Stimulated activated CD4-positive, alpha-beta T cell treated with anti-CD3 and anti-CD28 coated beads, TNF-alpha, amount 100 ng/mL, for 24 hours (primary cell): ENCODE measurements around the gene HNRNPA2B1.
"Not testable (repeated sequence)": the region's sequence is repeated elsewhere in the genome, so short reads cannot be mapped to it uniquely, and the experiment has no call there.

Experiments used
- DNase-seq, 3 experiments: peaks; one replicate each; pipeline ENCODE4 v3.0.0-alpha.2; 2020; ENCODE audit warnings: low read depth in 3 of 3

Gene HNRNPA2B1

DNA sequence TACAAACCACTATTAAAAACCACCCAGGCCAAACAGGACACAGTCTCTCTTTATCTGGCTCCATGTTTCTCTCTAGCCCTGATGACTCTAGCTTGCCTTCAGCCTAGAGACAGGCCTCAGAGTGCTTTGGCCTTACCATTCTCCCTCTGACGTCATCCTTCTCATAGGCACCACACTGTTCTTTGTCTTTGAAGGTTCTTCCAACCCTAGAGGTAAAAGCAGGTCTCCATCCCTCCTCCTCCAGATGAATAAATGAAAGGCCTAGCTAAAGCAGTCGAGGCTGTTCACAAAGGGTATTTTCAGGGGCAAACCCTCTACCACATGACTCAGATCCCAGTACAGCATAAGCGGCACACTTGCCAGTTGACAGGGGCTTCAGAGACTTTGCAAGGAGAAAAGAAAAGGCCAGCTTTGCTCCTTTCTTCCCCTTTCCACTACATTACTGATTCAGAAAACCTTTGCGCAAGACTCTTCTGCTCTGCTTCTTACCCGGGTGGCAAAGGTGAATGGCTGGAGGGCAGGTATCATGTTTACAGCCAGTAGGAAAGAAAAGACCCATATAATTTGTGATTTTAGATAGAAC is 33.8 kb downstream of the HNRNPA2B1 start:
- no peak for DNase-seq

DNA sequence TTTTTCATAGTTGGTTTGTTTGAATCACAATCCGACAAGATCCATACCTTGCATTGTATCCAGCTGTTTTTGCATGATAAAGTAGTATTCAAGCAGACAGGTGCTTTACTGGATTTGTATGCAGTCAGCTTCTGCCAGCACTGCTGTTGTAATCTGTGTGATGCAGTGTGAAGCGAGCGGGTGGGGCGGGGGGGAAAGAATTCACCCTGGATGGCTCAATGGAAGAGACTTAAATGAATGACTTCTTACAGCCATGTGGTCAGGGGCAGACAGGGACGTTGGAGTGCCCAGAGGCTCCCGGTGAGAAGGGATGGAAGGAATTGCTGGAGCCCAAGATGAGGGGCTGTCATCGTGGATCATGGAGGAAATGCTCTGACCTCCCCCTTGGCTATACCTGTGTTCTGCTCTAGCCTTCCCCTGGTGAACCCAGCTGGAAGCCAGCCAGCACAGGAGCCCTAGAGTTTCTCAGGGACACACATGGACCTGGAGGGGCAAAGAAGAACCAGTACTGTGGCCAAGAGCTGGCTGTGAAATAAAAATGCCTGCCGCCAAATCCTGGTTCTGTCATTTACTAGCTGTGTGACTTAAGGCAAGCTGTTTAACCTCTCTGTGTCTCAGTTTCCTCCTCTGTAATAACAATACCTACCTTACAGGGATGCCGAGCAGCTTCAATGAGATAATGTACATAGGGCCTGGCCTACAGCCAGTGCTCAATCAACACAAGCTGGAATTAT is 34.4 kb downstream of the HNRNPA2B1 start:
- DNase-seq = no peak

DNA sequence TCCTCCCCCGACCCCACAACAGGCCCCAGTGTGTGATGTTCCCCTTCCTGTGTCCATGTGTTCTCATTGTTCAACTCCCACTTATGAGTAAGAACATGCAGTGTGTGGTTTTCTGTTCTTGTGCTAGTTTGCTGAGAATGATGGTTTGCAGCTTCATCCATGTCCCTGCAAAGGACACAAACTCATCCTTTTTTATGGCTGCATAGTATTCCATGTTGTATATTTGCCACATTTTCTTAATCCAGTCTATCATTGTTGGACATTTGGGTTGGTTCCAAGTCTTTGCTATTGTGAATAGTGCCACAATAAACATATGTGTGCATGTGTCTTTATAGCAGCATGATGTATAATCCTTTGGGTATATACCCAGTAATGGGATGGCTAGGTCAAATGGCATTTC is 36.7 kb downstream of the HNRNPA2B1 start:
- not testable (repeated sequence) for DNase-seq

DNA sequence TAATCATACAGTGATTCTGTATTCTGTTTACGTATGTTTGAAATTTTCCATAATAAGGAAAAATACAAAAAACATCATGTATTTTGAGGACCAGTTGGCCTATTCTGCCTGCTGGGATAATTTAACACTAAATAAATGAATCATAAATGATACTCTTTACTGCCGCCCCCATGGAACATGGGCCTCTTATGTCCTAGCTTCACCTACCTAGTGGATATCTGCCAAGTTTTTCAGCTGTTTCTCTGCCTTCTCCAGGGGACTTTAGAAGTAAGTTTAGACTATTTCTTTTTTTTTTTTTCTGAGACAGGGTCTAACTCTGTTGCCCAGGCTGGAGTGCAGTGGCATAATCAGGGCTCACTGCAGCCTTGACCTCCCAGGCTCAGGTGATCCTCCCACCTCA is 38.1 kb downstream of the HNRNPA2B1 start:
- DNase-seq = no peak

DNA sequence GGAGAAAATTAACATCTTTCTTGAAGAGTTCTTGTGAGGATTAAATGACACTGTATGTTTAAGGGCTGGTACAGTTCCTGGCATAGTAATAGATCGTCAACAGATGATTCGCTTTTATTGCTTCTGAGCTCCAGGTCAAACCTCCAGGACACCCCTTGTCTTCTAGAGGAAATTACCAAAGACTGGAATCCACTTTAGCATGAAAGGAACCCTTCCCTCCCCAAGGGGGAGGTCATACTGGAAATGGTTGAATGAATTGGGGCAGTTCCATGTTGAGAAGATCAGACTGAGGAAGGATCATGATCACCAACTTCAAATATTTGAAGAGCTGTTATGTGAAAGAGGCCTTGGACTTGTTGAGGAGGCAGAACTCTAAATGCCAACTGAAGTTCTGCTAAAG is 39.6 kb downstream of the HNRNPA2B1 start:
- DNase-seq = no peak

DNA sequence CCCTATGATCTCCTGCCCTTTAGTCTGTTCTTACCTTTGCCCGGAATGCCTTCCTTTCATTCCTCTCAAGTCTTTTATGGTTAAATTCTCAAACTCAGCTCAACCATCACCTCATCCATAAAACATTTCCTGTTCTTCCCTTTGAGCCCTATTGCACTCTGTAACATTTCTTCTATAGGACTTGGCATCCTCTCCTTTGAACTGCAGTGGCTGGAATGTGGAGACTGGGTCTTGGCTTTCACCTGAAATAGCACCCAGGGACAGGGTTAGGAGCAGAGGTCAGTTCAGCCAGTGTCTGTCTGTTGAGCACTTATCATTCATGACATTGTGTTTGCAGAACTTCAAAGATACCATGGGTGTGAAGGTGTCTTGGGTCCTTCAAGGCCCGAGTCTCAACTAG is 41.3 kb downstream of the HNRNPA2B1 start:
- no peak for DNase-seq

DNA sequence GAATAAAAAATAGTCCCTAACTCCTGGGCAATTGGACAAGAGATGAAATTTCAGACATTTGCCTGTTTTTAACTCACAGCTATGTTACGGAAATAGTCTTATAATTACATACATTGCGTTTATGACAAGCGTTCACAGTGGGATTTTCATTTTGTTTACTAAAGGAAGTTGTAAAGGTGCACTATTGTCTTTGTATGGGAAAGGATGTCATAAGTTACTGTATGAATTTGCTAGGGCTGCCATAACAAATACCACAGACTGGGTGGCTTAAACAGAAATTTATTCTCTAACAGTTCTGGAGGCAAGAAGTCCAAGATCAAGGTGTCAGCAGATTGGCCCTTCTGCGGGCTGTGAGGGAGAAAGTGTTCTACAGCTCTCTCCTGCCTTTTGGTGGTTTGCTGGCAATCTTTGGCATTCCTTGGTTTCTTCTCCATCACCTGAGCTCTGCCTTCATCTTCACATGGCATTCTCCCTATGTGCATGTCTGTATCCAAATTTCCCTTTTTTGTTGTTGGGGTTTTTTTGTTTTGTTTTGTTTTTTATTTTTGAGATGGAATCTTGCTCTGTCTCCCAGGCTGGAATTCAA is 42.9 kb downstream of the HNRNPA2B1 start:
- no peak for DNase-seq

DNA sequence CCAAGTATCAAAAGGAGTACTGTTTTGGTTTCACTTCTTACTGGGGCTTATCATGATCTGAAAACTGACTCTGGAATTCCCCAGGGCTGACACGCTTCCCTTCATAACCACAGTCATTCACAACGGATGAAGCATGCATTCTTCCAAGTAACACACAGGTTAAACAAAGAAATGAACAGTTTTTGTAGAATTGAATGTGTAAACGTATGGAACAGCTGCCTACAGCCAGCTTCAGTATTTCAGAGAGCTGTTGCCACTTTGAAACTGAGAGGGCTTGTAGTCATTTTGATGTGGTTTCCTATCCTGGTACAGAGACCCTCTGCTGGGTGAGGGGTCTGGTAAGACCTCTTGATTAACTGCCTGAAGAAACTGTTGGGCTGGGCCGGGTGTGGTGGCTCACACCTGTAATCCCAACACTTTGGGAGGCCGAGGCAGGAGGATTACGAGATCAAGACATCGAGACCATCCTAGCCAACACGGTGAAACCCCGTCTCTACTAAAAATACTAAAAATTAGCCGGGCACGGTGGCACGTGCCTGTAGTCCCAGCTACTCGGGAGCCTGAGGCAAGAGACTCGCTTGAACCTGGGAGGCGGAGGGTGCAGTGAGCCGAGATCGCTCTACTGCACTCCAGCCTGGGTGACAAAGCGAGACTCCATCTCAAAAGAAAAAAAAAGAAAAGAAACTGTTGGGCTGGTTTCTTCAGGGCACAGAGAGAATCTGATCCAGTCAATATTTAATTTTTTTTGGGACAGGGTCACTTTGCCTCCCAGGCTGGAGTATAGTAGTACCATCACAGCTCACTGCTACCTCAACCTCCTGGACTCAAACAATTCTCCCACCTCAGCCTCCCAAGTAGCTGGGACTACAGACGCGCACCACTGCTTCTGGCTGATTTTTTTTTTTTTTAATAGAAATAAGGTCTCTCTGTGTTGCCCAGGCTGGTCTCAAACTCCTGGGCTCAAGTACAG is 43.8 kb downstream of the HNRNPA2B1 start:
- DNase-seq = peak; percentile 30 to 57 (median 54)

DNA sequence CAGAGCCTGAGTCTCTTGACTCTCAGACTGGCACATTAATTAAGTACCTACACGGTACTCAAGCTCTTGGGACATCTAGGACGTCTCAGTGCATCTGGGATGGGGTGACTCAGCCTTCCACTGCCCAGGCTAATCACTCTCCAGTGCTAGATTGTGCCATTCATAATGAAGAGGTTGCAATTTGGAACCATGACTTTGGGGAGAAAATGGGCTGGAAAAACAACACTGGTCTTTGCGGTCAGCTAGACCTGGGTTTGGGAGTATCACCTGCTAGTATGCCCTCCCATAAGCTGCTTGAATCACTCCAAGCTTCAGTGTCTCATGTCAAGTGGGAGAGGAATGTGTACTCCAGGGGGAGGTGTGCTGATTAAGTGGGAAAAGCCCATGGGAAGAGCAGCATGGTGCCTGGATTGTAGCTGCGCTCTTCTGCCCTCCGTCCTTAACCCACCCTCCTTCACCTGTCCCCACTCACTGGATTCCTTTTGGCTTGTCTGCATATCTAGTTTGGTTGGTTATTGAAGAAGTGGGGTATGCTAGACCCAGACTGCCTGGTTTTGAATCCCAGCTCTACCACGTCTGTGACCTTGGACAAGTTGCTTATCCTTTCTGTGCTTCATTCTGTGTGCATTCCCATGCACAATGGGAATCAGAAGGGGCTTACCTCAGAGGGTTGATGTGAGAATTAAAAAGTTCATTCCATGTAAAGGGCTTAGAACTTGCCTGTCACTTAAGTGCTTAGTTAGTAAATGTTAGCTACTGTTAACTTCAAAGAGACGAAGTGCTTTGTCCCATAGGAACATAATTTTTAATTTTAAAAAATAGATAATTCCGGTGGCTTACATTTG is 44.8 kb downstream of the HNRNPA2B1 start:
- no peak for DNase-seq

DNA sequence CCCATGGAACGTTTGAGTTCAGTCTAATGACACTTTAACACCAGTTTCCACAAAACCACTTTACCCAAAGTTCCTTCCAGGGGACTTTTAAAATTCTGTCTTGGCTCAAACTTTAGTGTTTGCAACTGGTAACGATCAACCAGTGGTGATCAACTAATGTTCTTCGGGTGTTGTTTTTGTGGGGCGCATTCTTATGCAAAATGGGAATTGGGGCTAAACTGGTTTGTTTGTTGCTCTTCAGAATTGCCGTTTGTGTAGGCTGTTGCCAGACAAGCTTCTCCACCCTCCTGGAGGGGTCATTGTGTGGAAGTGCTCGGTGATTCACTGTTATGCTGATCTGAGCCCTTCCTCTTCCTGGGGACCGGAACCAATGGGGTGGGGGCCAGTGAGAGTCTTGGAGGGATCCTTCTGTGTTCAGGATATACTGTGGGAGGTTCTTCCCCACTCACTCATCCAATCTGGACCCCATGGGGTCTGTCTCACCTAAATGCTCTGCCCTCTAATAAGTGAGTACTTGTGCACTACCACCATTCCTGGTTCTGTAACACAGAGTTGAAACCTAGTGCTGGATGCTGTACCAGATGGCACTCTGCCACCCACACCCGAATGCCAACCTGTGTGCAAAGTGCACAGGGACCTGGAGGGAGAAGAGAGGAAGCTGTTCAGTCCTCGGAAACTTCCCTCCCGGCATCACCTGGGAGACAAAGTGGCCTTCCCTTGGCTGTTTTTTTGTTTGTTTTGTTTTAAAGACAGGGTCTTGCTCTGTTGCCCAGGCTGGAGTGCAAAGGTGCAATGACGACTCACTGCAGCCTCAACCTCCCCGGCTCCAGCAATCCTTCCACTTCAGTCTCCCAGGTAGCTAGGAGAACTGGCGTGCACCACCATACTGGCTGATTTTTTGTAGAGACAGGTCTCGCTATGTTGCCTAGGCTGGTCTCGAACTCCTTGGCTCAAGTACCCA is 46.4 kb downstream of the HNRNPA2B1 start:
- DNase-seq = peak in 2 of 3 experiments; percentile 8 to 26

DNA sequence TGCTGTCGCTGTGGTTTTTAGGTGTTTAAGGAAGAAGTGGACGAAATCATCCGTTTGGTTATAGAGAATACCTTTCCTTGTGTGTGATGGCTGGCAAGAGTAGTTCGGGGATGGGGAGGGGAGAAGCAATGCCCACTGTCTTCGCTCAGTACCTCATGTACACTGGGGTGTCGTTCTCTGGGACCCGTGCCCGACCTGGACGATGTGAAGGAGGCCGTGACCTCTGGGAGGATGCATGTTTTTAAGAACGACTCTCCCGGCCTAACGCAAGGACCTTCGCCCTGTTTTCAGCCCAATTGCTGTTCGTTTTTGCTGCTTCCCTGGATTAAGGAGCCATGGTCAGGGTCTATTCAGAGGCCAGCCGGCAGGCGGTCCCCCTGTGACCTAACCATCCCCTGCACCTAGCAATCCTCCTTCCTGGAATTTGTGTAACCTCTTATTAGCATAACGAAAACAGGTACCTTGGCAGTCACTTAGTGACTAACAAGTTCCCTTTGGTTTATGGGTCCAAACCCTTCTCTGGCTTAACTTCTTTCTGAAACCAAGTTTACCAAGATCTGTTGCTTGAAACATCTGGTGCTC is 47.2 kb downstream of the HNRNPA2B1 start:
- peak in 1 of 3 experiments; percentile 28 for DNase-seq

DNA sequence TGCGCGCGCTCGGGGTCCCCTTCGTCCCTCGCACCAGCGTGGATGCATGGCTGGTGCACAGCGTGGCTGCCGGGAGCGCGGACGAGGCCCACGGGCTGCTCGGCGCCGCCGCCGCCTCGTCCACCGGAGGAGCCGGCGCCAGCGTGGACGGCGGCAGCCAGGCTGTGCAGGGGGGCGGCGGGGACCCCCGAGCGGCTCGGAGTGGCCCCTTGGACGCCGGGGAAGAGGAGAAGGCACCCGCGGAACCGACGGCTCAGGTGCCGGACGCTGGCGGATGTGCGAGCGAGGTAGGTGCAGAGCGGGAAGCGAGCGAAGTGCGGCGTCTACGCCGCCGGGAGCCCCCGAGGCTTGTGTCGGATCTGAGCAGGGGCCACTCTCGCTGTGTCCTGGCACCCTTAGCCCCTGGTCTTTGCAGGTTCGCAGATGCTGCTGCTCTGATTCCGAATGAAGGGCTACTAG is 47.7 kb downstream of the HNRNPA2B1 start:
- DNase-seq = peak in 1 of 3 experiments; percentile 36

DNA sequence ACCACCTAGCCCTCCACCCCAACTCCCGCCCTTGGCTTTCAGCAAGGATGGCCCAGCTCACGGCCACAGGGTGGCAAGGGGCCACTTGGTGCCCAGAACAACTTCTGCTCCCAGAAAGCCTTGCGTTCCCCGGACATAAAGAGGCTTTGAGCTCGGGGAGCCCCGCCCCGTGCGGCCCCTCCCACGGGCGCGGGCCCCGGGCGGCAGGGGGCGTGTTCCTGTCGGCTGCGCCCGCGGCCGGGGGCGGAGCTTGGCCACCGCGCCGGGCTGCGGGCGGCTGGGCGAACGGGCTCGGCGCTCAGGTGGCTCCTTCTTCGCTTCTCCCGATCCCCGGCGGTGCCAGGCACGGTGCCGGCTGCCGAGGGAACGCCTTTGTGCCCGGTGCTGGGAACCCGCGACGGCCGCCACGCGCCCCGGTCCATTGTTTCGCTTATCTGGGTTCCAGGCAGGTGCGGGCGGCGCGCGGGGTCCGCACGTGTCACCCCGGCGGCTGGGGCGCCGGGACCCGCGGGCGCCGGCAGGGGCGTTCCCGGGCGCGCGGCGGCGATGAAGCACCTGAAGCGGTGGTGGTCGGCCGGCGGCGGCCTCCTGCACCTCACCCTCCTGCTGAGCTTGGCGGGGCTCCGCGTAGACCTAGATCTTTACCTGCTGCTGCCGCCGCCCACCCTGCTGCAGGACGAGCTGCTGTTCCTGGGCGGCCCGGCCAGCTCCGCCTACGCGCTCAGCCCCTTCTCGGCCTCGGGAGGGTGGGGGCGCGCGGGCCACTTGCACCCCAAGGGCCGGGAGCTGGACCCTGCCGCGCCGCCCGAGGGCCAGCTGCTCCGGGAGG is 48.4 kb downstream of the HNRNPA2B1 start, which contains the start of gene NFE2L3:
TSS of gene NFE2L3 (plus strand) at position 246 of the 829 bp plus-strand sequence. CDS start at position 547, 301 bp downstream.
- DNase-seq = peak; percentile 64 to 83 (median 72)

DNA sequence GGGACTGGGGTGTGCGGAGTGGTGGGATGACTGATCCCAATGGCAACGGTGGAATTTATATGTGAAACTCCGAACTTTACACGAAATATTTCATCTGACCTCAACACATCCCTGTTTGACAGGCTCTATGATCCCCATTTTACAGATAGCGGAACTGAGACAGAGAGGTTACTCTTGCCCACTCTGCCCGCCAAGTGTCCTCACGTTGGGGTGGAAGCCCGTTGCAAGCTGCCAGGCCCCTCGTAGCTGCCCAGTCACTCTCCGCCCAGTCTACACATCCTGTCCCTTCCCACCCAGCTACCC is 48.9 kb downstream of the HNRNPA2B1 start:
- no peak for DNase-seq

DNA sequence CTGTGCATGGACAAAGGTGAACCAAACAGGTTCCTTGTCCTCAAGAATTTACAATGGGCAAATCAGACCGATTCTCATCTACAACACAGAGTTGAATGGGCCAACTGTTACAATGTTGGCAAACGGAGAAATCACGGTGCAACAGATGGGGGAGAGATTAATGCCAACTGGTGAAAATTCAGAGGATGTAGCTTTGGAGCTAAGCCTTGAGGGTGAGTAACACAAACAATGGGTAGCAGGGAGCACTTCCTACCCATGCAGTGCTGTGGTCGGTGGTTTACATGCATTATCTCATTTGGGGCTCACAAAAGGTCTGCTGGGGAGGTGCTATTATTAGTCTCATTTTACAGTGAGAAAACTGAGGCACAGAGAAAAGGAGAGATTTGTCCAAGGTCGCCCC is 49.5 kb downstream of the HNRNPA2B1 start:
- no peak for DNase-seq

DNA sequence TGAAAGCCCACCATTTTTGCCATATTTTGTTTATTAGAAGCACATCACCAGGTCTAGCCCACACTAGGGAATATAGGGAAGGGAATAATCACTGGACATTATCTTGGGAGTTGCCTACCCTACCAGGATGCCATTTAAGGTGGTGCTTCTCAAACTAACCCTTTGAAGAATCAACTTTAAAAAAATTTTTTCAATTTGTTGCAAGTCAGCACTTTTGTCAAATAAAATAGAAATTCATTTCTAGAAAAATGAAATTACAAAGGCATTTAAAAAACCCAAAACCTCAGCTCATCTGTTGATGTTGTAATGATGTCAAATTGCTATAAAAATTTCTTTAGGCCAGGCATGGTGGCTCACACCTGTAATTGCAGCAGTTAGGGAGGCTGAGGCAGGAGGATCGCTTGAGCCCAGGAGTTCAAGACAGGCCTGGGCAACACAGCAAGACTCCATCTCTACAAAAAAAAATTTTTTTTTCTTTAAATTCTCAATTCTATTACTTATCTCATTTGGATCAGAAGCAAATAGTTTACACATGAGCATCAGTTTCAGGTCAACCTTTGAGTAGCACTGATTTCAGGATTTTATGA is 51.1 kb downstream of the HNRNPA2B1 start:
- DNase-seq = no peak

DNA sequence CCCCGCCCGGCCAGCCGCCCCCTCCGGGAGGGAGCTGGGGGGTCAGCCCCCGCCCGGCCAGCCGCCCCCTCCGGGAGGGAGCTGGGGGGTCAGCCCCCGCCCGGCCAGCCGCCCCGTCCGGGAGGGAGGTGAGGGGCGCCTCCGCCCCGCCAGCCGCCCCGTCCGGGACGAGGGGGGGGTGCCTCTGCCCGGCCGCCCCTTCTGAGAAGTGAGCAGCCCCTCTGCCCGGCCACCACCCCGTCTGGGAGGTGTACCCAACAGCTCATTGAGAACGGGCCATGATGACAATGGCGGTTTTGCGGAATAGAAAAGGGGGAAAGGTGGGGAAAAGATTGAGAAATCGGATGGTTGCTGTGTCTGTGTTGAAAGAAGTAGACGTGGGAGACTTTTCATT is 52.2 kb downstream of the HNRNPA2B1 start:
- not testable (repeated sequence) for DNase-seq

DNA sequence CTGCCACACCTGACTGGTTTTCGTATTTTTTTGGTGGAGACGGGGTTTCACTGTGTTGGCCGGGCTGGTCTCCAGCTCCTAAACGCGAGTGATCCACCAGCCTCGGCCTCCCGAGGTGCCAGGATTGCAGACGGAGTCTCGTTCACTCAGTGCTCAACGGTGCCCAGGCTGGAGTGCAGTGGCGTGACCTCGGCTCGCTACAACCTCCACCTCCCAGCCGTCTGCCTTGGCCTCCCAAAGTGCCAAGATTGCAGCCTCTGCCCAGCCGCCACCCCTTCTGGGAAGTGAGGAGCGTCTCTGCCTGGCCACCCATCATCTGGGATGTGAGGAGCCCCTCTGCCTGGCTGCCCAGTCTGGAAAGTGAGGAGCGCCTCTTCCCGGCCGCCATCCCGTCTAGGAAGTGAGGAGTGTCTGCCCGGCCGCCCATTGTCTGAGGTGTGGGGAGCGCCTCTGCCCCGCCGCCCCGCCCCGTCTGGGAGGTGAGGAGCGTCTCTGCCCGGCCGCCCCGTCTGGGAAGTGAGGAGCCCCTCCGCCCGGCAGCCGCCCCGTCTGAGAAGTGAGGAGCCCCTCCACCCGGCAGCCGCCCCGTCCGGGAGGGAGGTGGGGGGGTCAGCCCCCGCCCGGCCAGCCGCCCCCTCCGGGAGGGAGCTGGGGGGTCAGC is 52.8 kb downstream of the HNRNPA2B1 start:
- not testable (repeated sequence) for DNase-seq
